Lung (tissue), 12 donors: ENCODE results near the gene RPS28. TPM values are rescaled to one million over a fixed set of nuclear protein-coding genes. Genes with fewer than 3 reads are reported as not detected.

ENCODE experiments used
- ATAC-seq: fragments of 200-7000 bp; cut with Tn5 transposase; one replicate; pipeline ENCODE4 v1.9.1; 2020; ENCODE audit warnings: moderate number of reproducible peaks; ENCODE audit not compliant: insufficient read depth, low FRiP score
- DNase-seq, 3 donors: peaks; one replicate each; pipeline ENCODE4 v3.0.0-alpha.2; 2013 to 2017
- H3K27ac ChIP-seq, 2 donors: one replicate each; pipeline ENCODE4 v1.5.1; 2013; ENCODE audit warnings: mild to moderate bottlenecking in 2 of 2, moderate library complexity in 2 of 2, control low read depth in 1 of 2, inconsistent platforms in 1 of 2, low read depth in 1 of 2, low read length in 1 of 2
- H3K27me3 ChIP-seq, 3 donors: one replicate each; pipeline ENCODE4 v1.5.1; 2013; ENCODE audit warnings: low read length in 2 of 3; ENCODE audit not compliant: control insufficient read depth in 3 of 3, insufficient read depth in 3 of 3
- H3K36me3 ChIP-seq, 4 donors: one replicate each; pipeline ENCODE4 v1.5.1; 2013; ENCODE audit warnings: low read length in 4 of 4, mild to moderate bottlenecking in 1 of 4, moderate library complexity in 1 of 4; ENCODE audit not compliant: control insufficient read depth in 4 of 4, insufficient read depth in 4 of 4
- H3K4me1 ChIP-seq, 5 donors: one replicate each; pipeline ENCODE4 v1.5.1; 2013; ENCODE audit warnings: low read length in 5 of 5, mild to moderate bottlenecking in 2 of 5, moderate library complexity in 1 of 5; ENCODE audit not compliant: control insufficient read depth in 5 of 5, insufficient read depth in 5 of 5
- H3K4me3 ChIP-seq: one replicate; pipeline ENCODE4 v1.5.1; 2013; ENCODE audit warnings: mild to moderate bottlenecking, control low read depth, moderate library complexity
- H3K9ac ChIP-seq, 2 donors: one replicate each; pipeline ENCODE4 v1.5.1; 2013; ENCODE audit warnings: low read length in 2 of 2, control low read depth in 1 of 2; ENCODE audit not compliant: insufficient read depth in 1 of 2
- H3K9me3 ChIP-seq, 4 donors: one replicate each; pipeline ENCODE4 v1.5.1; 2013; ENCODE audit warnings: low read length in 3 of 4, mild to moderate bottlenecking in 1 of 4, moderate library complexity in 1 of 4; ENCODE audit not compliant: control insufficient read depth in 4 of 4, insufficient read depth in 3 of 4
- CTCF ChIP-seq: IDR thresholded peaks from 2 replicates; pipeline ENCODE4 v1.5.1; 2012; ENCODE audit warnings: mild to moderate bottlenecking; ENCODE audit errors: control extremely low read depth, extremely low read depth
- WGBS, 2 donors: extraction: QIAGEN DNeasy Blood & Tissue Kit; methylation state at CpG; one replicate each; pipeline ENCODE4 v1.1.7; 2013; 5-methylcytosine and 5-hydroxymethylcytosine counted together
- polyA plus RNA-seq, 2 donors: library from polyadenylated mRNA; stranded (reverse); fragments of 200-250 nt; gene quantifications; one replicate each; pipeline ENCODE4 v1.2.1, GENCODE V29; 2013
- total RNA-seq, 2 donors: library from RNA; depleted of rRNA in 1 of 2; stranded (reverse); fragments of >200 nt in 1 of 2; gene quantifications; one replicate each; pipeline ENCODE4 v1.2.1, GENCODE V29; 2014 to 2021
- donor health status: control.
- donor health status: control.
- donor health status: Bipolar disorder and iron deficiency.
- donor health status: healthy.
- donor health status: DM: yes; HTN: yes; CAD: no.

The RPS28 gene
- total and polyA plus RNA-seq, 4 donors, result 588 to 1,897 (median 1,296) TPM

- Histone ChIP-seq H3K4me1 (peaks cover 0 to 6% (median 0%) of the 10 kb centered on the region in 5 donors), H3K4me3 (no peak overlapping the region), H3K27ac (no peak overlapping the region), H3K36me3 (peaks cover 0 to 25% (median 0%) of the 10 kb centered on the region in 4 donors), H3K9ac (no peak overlapping the region), H3K9me3 (peaks cover 0 to 4% (median 1%) of the 10 kb centered on the region in 4 donors), H3K27me3 (peaks cover 0 to 37% (median 21%) of the 10 kb centered on the region in 3 donors)
- no peak for TF ChIP-seq CTCF
- no peak for DNase-seq
- WGBS, 2 donors, result 88 to 89% methylated on average over 8 of the region's 8 CpGs
- no peak for ATAC-seq
Measured at GRCh38 chr19:8331263-8331845, 10.1 kb downstream of the RPS28 start.

GRCh38 chr19:8332976-8333766 is 11.9 kb downstream of the RPS28 start:
- ATAC-seq, result no peak
- WGBS, 2 donors, result 39% methylated on average over 52 of the region's 52 CpGs
- no peak overlapping the region for H3K4me3 ChIP-seq
- peaks cover 0 to 10% (median 0%) of the 10 kb centered on the region in 5 donors for H3K4me1 ChIP-seq
- H3K9ac ChIP-seq, result no peak overlapping the region
- DNase-seq, result no peak
- TF ChIP-seq CTCF, result no peak
- peaks cover 0 to 23% (median 0%) of the 10 kb centered on the region in 4 donors for H3K36me3 ChIP-seq
- H3K9me3 ChIP-seq, result no peaks in the 10 kb centered on the region
- H3K27ac ChIP-seq, result no peak overlapping the region
- H3K27me3 ChIP-seq, result peaks cover 0 to 45% (median 30%) of the 10 kb centered on the region in 3 donors

- no peak overlapping the region for H3K27ac ChIP-seq
- H3K9me3 ChIP-seq, result no peaks in the 10 kb centered on the region
- H3K9ac ChIP-seq, result no peak overlapping the region
- no peak for TF ChIP-seq CTCF
- H3K27me3 ChIP-seq, result peaks cover 0 to 45% (median 33%) of the 10 kb centered on the region in 3 donors
- DNase-seq, result no peak
- H3K36me3 ChIP-seq, result peaks cover 0 to 23% (median 0%) of the 10 kb centered on the region in 4 donors
- peaks cover 0 to 10% (median 1%) of the 10 kb centered on the region in 5 donors for H3K4me1 ChIP-seq
- no peak overlapping the region for H3K4me3 ChIP-seq
- 44 to 45% methylated on average over 45 to 48 of the region's 48 CpGs for WGBS, 2 donors
- ATAC-seq, result no peak
Measured at GRCh38 chr19:8333767-8334457, 12.6 kb downstream of the RPS28 start.
